A549 (cell line): ENCODE data around the gene RPL19.

Source experiments
- CHD2 ChIP-seq: fragments of 150-350 bp; IDR thresholded peaks from 2 replicates; pipeline ENCODE4 v1.6.1; 2014; ENCODE audit warnings: low read length; ENCODE audit not compliant: partially characterized antibody
- CTCF ChIP-seq: fragments of >200 bp; sonication (Bioruptor Twin); formaldehyde crosslinking; IDR thresholded peaks from 3 replicates; pipeline ENCODE4 v1.5.1; 2016
- EP300 ChIP-seq, 2 experiments: fragments of >200 bp; sonication (Bioruptor Twin); formaldehyde crosslinking; IDR thresholded peaks; 2 replicates in 1 of 2; 3 replicates in 1 of 2; pipeline ENCODE4 v1.6.1; 2016 to 2017
- MYC ChIP-seq: IDR thresholded peaks from 2 replicates; pipeline ENCODE4 v1.6.1; 2012; ENCODE audit warnings: mild to moderate bottlenecking, inconsistent platforms, low read length, improper control_type of control experiment, borderline replicate concordance
- NFE2L2 ChIP-seq: fragments of 150-350 bp; conservative IDR thresholded peaks from 2 replicates; pipeline ENCODE4 v1.6.1; 2014; ENCODE audit warnings: low read length
- PHF8 ChIP-seq: fragments of 200-600 bp; sonication (generic); IDR thresholded peaks from 2 replicates; pipeline ENCODE4 v1.6.1; 2016; ENCODE audit warnings: low read depth, mild to moderate bottlenecking, antibody characterized with exemption, moderate library complexity, borderline replicate concordance
- POLR2A ChIP-seq: IDR thresholded peaks from 2 replicates; pipeline ENCODE4 v1.6.1; 2012; ENCODE audit warnings: mild to moderate bottlenecking, low read length
- USF2 ChIP-seq: fragments of 450-650 bp; IDR thresholded peaks from 2 replicates; pipeline ENCODE4 v1.6.1; 2014; ENCODE audit warnings: antibody characterized with exemption

DNA sequence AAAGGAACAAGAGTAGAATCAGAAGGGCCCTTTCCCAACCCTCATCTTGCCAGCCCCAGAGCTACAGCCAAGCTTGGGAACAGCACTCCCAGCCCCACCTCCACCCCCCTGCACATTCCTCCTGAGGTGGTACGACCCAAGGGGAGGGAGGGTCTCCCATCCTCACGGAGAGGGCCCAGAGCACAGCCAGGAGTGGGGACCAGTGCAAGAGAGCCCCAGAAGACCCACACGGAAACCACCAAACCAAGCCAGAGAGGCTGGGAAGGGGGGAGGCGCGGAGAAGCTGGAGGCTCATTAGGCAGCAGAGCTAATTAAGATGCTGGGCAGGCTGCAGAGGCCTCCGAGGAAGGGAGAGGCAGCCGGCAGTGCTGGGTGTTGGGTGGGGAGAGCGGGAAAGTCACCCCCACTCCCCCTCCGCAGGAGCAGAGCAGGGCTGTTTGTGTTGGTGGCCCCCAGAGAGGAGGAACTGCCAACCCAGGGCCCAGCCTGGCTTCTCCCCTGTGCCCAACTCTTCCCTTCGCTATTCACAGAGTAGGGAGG, 5.0 kb upstream of the RPL19 start:
- TF ChIP-seq POLR2A: no peak
- no peak for TF ChIP-seq PHF8
- TF ChIP-seq CTCF: no peak
- no peak for TF ChIP-seq USF2
- TF ChIP-seq MYC: no peak
- no peak for TF ChIP-seq EP300 (IDR thresholded peaks at IDR 0.05)
- no peak for TF ChIP-seq CHD2
- no peak for TF ChIP-seq NFE2L2
